ENCODE results near the gene THBS2.

Gene THBS2

GRCh38 chr6:169201985-169202384 lies 51.7 kb downstream of the THBS2 start:
- Histone ChIP-seq H3K4me3 (ENCODE audit: low read length) (no peak overlapping the region), H3K4me2 (ENCODE audit: low read depth, low read length) (no peak overlapping the region), H3K9me3 (replicated peaks; ENCODE audit: insufficient read depth, low read length) (no peaks in the 10 kb centered on the region), H3F3A (ENCODE audit: insufficient read depth, low read length) (no peaks in the 10 kb centered on the region), H2AFZ (ENCODE audit: low read length) (no peak overlapping the region), H3K9me2 (replicated peaks; ENCODE audit: insufficient read depth, low read length) (no peaks in the 10 kb centered on the region), H4K20me1 (ENCODE audit: insufficient read depth, low read length) (no peaks in the 10 kb centered on the region), H3K4me1 (ENCODE audit: low read length) (no peaks in the 10 kb centered on the region), H3K9ac (ENCODE audit: low read length) (no peak overlapping the region), H3K27me3 (replicated peaks; ENCODE audit: insufficient read depth, low read length) (no peaks in the 10 kb centered on the region), H3K79me2 (ENCODE audit: low read length) (no peaks in the 10 kb centered on the region), H3K27ac (ENCODE audit: low read length) (no peak overlapping the region), H3K36me3 (replicated peaks; ENCODE audit: insufficient read depth, low read length) (no peaks in the 10 kb centered on the region)
- no peak for DNase-seq
- TF ChIP-seq EZH2 (optimal IDR thresholded peaks at IDR 0.05; ENCODE audit: low read depth, low read length) (no peak), EZH2phosphoT487 (IDR thresholded peaks at IDR 0.05; ENCODE audit: low read length) (no peak), CTCF (IDR thresholded peaks at IDR 0.05; ENCODE audit: low read length) (no peak)

GRCh38 chr6:169200893-169201514 lies 52.6 kb downstream of the THBS2 start:
- Histone ChIP-seq H3K79me2 (ENCODE audit: low read length) (no peaks in the 10 kb centered on the region), H3K9me2 (replicated peaks; ENCODE audit: insufficient read depth, low read length) (no peaks in the 10 kb centered on the region), H3K4me1 (ENCODE audit: low read length) (no peaks in the 10 kb centered on the region), H3K9me3 (replicated peaks; ENCODE audit: insufficient read depth, low read length) (no peaks in the 10 kb centered on the region), H2AFZ (ENCODE audit: low read length) (no peak overlapping the region), H3K27me3 (replicated peaks; ENCODE audit: insufficient read depth, low read length) (no peaks in the 10 kb centered on the region), H3K9ac (ENCODE audit: low read length) (no peak overlapping the region), H3K4me2 (ENCODE audit: low read depth, low read length) (no peak overlapping the region), H3K4me3 (ENCODE audit: low read length) (no peak overlapping the region), H4K20me1 (ENCODE audit: insufficient read depth, low read length) (no peaks in the 10 kb centered on the region), H3F3A (ENCODE audit: insufficient read depth, low read length) (no peaks in the 10 kb centered on the region), H3K36me3 (replicated peaks; ENCODE audit: insufficient read depth, low read length) (no peaks in the 10 kb centered on the region), H3K27ac (ENCODE audit: low read length) (no peak overlapping the region)
- TF ChIP-seq EZH2phosphoT487 (IDR thresholded peaks at IDR 0.05; ENCODE audit: low read length) (no peak), EZH2 (optimal IDR thresholded peaks at IDR 0.05; ENCODE audit: low read depth, low read length) (no peak), CTCF (IDR thresholded peaks at IDR 0.05; ENCODE audit: low read length) (no peak)
- DNase-seq, result no peak

DNA sequence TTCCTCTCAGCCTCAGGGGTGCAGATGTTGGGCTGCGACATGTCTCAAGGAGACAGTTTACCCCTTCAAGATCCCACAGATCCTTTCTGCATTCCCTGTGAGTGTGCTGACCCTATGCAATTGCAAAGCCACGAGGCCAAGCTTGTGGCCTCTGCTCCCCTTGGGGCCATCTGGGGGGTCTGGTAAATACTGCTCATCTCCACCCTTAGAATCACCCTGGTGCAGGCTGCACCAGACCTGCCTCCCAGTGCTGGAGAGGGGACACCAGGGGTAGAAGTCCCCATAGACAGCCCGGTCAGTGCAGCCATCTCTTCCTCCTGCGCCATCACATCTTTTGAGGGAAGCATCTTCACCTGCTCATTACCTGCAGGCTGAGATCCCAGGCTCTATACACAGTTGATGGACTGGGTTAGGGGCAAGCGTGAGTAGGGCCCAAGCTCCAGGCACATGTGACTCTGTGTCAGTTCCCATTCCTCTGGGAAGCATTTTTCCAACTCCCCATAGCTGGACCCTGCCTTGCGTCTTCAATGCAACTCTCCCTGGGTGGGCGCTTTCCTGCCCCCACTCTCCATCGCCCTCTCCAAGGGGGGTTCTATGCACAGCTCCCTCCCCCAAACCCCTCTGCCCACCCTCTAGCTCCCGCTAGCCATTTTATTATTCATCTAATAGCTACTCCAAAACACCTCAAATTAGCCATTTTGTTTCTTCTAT lies 53.9 kb downstream of the THBS2 start:
- no peak overlapping the region for H3K9ac ChIP-seq (ENCODE audit: low read length)
- no peak overlapping the region for H3K4me2 ChIP-seq (ENCODE audit: low read depth, low read length)
- no peaks in the 10 kb centered on the region for H3K79me2 ChIP-seq (ENCODE audit: low read length)
- no peak for DNase-seq
- no peaks in the 10 kb centered on the region for H3K27me3 ChIP-seq (replicated peaks; ENCODE audit: insufficient read depth, low read length)
- H3K9me2 ChIP-seq (replicated peaks; ENCODE audit: insufficient read depth, low read length), result no peaks in the 10 kb centered on the region
- TF ChIP-seq CTCF (IDR thresholded peaks at IDR 0.05; ENCODE audit: low read length) (no peak), EZH2 (optimal IDR thresholded peaks at IDR 0.05; ENCODE audit: low read depth, low read length) (no peak), EZH2phosphoT487 (IDR thresholded peaks at IDR 0.05; ENCODE audit: low read length) (no peak)
- H3K36me3 ChIP-seq (replicated peaks; ENCODE audit: insufficient read depth, low read length), result no peaks in the 10 kb centered on the region
- no peaks in the 10 kb centered on the region for H4K20me1 ChIP-seq (ENCODE audit: insufficient read depth, low read length)
- no peaks in the 10 kb centered on the region for H3K4me1 ChIP-seq (ENCODE audit: low read length)
- H3K4me3 ChIP-seq (ENCODE audit: low read length), result no peak overlapping the region
- H3F3A ChIP-seq (ENCODE audit: insufficient read depth, low read length), result no peaks in the 10 kb centered on the region
- H2AFZ ChIP-seq (ENCODE audit: low read length), result no peak overlapping the region
- H3K9me3 ChIP-seq (replicated peaks; ENCODE audit: insufficient read depth, low read length), result no peaks in the 10 kb centered on the region
- H3K27ac ChIP-seq (ENCODE audit: low read length), result no peak overlapping the region
